ENCODE results near the gene OSBPL8. TPM values are rescaled to one million over a fixed set of nuclear protein-coding genes. Genes with fewer than 3 reads are reported as not detected.
"Not testable (repeated sequence)": the region's sequence is repeated elsewhere in the genome, so short reads cannot be mapped to it uniquely, and the experiment has no call there.

Gene OSBPL8
- total RNA-seq, 2 donors from 2014 or later, result 21.8 to 33.3 TPM

GRCh38 chr12:76399040-76399439 lies 160.5 kb downstream of the OSBPL8 start:
- ATAC-seq (no peak), DNase-seq (no peak)
- intact Hi-C loops (cut with DNase I, micrococcal nuclease), result no loop called here

GRCh38 chr12:76398106-76398505 lies 161.5 kb downstream of the OSBPL8 start:
- no peak for ATAC-seq
- DNase-seq, result no peak
- intact Hi-C loops (cut with DNase I, micrococcal nuclease), result no loop called here

- ATAC-seq (no peak), DNase-seq (no peak)
- intact Hi-C loops (cut with DNase I, micrococcal nuclease), result no loop called here
Observed at GRCh38 chr12:76391461-76391860, 168.1 kb downstream of the OSBPL8 start.

DNA sequence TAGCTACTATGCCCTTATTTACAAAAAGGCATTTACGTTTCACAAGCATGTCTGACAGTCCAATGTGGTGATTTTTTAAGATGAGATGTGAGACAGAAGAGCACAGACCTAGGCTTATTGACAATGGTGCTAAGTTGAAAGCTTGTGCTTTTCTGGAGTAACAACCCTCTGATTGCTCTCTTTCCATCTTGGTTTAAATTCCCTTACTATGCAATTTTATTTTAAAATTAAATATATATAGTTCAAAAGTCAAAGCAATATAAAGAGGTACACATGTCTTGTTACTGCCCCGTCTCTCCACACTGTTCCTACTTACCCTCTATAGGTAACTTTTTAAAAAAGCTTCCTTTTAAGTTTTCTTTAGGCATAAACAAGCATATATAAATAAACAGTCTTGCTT lies 172.0 kb downstream of the OSBPL8 start:
- intact Hi-C loops (cut with DNase I, micrococcal nuclease), result no loop called here
- no peak for ATAC-seq
- no peak for DNase-seq

DNA sequence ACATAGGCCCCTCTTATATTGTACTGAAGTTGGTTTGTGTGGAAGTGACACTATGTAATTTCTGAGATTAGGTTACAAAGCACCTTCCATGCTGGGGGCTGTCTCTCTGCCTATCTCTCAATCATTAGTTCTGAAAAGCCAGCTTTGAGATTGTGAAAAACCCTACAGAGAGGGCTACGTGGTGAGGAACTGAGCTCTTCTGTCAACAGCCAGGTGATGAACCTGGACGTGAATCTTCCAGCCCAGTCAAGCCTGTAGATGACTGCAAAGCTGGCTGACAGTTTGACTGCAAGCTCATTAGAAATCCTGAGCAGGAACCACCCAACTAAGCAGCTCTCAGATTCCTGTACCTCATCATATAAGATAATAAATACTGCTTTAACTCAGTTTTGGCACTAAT lies 175.0 kb downstream of the OSBPL8 start:
- DNase-seq (no peak), ATAC-seq (no peak)
- intact Hi-C loops (cut with DNase I, micrococcal nuclease), result no loop called here

DNA sequence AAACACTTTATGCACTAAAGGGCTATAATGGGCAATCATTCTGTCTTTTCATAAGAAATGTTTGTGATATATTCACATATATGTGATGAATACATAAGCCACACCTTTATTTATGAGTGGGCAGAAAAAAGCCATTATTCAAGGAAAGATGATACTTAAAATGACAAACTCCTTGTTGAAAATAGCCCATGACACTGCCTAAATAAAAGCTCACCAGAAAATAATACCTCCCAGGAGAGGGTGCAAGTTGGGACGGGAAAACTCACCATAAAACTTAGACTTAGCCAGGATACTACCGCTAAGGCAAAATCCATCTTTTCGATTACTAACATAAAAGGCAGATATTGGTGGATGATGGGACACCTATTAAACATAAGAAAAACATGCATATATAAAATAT lies 175.6 kb downstream of the OSBPL8 start:
- DNase-seq, result no peak
- intact Hi-C loops (cut with DNase I, micrococcal nuclease), result no loop called here
- ATAC-seq, result no peak

DNA sequence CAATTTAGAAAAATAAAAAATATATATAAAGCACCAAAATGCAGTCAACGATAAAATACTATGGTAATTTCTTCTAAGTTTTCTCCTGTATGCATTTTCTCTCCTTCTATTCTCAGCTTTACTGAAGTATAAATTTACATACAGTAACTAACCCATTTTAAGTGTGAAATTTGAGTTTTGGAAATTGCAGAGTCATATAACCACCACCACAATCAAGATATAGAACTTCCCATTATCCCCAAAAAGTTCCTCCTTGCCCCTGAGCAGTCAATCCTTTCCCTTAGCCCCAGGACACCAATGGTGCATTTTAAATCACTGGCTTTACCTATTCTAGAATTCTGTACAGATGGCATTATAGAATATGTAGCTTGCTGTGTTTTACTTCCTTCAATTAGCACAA lies 180.3 kb downstream of the OSBPL8 start:
- no peak for DNase-seq
- intact Hi-C loops (cut with DNase I, micrococcal nuclease), result no loop called here
- no peak for ATAC-seq

GRCh38 chr12:76376876-76377275 lies 182.7 kb downstream of the OSBPL8 start:
- DNase-seq; ATAC-seq; intact Hi-C loops (cut with DNase I, micrococcal nuclease): not testable (repeated sequence)

GRCh38 chr12:76375939-76376338 lies 183.6 kb downstream of the OSBPL8 start:
- no peak for ATAC-seq
- no peak for DNase-seq
- intact Hi-C loops (cut with DNase I, micrococcal nuclease), result no loop called here

DNA sequence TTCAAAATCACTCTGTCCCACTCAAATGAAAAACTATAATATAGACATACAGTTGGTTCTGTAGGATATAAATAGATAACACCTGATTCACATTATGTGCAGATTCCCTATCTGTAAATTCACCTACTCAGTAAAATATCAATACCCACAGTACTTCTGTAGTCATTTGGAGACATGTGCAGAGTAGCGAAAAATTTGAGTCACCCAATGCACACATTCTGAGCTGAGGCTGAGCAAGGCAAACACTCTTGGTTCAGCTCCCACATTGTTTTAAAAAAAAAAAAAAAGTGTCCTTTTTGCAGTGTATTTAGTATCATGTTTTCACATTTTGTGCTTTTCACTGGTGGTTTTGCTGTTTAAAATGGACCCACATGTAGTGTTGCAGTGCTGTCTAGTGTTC lies 184.1 kb downstream of the OSBPL8 start:
- intact Hi-C loops (cut with DNase I, micrococcal nuclease), result no loop called here
- ATAC-seq (no peak), DNase-seq (no peak)

DNA sequence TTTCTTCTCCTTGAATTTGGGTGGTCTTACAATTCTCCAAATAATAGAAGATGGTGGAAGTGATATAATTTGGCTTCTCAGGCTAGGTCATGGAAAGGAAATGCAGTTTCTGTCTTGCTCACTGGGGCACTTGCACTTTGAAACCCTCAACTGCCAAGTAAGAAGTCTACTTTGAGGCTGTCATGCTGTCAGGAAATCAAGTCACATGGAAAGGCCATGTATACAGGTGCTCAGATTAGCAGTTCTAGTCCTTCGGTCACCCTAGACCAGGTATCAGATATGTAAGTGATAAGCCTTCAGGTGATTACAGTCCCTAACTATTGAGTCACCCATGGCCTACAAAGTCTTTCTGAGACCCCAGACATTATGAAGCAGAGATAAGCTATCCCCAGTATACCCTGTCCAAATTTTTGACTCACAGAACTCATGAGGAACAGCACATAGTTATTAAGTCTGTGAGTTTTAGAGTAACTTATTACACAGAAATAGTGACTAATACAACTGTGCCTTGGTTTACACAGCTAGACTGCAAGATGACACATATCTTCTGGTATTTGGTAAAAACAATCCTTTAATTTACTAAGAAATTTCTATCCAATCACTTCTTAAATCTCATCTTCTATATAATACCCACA lies 185.1 kb downstream of the OSBPL8 start:
- DNase-seq (no peak), ATAC-seq (no peak)
- intact Hi-C loops (cut with DNase I, micrococcal nuclease), result no loop called here

- no peak for ATAC-seq
Observed at GRCh38 chr12:76368230-76368629, 191.3 kb downstream of the OSBPL8 start.

GRCh38 chr12:76366163-76366562 lies 193.4 kb downstream of the OSBPL8 start:
- intact Hi-C loops (cut with DNase I, micrococcal nuclease), result no loop called here
- ATAC-seq, result no peak

More at GRCh38 chr12:76368230-76368629, 191.3 kb downstream of the OSBPL8 start:
- no peak for DNase-seq
- intact Hi-C loops (cut with DNase I, micrococcal nuclease), result no loop called here

DNA sequence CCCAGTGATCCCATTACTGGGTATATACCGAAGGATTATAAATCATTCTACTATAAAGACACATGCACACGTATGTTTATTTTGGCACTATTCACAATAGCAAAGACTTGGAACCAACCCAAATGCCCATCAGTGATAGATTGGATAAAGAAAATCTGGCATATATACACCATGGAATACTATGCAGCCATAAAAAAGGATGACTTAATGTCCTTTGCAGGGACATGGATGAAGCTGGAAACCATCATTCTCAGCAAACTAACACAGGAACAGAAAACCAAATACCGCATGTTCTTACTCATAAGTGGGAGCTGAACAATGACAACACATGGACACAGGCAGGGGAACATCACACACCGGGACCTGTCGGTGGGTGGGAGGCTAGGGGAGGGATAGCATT lies 195.4 kb downstream of the OSBPL8 start:
- intact Hi-C loops (cut with DNase I, micrococcal nuclease); DNase-seq; ATAC-seq: not testable (repeated sequence)

More at GRCh38 chr12:76366163-76366562, 193.4 kb downstream of the OSBPL8 start:
- no peak for DNase-seq

DNA sequence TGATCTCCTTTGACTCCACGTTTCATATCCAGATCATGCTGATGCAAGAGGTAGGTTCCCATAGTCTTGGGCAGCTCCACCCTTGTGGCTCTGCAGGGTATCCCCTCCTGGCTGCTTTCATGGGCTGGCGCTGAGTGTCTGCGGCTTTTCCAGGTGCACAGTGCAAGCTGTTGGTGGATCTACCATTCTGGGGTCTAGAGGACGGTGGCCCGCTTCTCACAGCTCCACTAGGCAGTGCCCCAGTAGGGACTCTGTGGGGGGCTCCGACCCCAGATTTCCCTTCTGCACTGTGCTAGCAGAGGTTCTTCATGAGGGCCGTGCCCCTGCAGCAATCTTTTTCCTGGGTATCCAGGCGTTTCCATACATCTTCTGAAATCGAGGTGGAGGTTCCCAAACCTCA lies 199.3 kb downstream of the OSBPL8 start:
- ATAC-seq (no peak), DNase-seq (no peak)
- intact Hi-C loops (cut with DNase I, micrococcal nuclease), result no loop called here

- intact Hi-C loops (cut with DNase I, micrococcal nuclease), result no loop called here
- ATAC-seq (no peak), DNase-seq (no peak)
Observed at GRCh38 chr12:76356071-76356470, 203.5 kb downstream of the OSBPL8 start.

GRCh38 chr12:76348079-76348901 lies 211.3 kb downstream of the OSBPL8 start, which contains the start of gene BBS10:
Gene BBS10 (minus strand): TSS chr12:76348415. CDS start chr12:76348358, 57 bp downstream.
- intact Hi-C loops (cut with DNase I, micrococcal nuclease), result no loop called here
- DNase-seq (peak; percentile 89 to 91), ATAC-seq (peak; percentile 99)

DNA sequence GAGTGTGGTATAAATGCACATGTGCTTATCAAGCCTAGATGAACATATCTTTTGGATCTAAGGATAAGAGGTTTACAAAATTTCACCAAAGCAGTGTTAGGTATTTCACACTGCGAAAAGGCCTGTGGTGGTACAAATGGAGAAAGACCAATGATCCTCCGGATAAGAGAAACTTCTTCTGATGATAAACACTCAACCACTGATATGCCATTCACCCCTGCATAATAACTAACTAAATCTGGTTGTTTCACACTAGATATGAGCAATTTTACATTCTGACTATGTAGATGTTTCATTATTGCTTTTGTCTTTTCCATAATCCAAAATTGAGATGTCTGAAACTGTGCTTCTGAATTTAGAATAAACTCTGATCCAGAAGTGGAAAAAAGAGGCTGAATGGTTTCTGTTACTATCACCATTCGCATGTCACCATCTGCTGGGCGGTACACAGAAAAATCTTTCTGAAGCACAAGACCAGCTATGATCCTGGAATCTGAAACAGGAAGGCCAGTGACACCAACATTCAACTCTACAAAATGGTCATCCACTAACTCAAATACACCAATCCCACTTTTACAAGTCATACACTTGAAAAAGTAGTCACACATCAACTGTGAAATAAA lies 212.7 kb downstream of the OSBPL8 start:
- no peak for ATAC-seq
- DNase-seq, result no peak
- intact Hi-C loops (cut with DNase I, micrococcal nuclease), result no loop called here

GRCh38 chr12:76346236-76346635 lies 213.3 kb downstream of the OSBPL8 start:
- ATAC-seq (no peak), DNase-seq (no peak)
- intact Hi-C loops (cut with DNase I, micrococcal nuclease), result no loop called here

DNA sequence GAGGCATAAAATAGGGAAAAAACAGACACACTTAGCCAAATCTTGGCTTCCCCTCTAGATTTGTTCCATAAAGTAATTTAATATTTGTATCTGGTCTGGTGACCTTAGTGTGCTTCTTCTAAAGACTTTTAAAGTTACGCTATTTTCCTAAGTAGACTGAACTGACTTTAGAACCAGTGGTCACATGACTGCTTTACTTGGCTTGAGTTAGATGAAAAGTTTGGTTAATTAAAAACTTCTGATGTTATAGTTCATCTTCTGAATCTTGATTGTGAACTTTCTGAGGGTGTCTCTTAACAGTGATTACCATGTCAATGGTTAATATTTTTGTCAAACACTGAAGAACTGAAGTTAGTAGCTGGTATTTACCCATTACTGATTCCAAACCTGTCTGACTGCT lies 214.0 kb downstream of the OSBPL8 start:
- no peak for DNase-seq
- ATAC-seq, result no peak
- intact Hi-C loops (cut with DNase I, micrococcal nuclease), result no loop called here
